SK-N-SH (cell line): Measurements from ENCODE around the gene CLCN6. TPM values are rescaled to one million over a fixed set of nuclear protein-coding genes. Genes with fewer than 3 reads are reported as not detected.

Experiments used
- CTCF ChIA-PET: fragments of 300-600, 350-600 bp; formaldehyde crosslinking; extraction: SDS; loops from one replicate; lab custom pipeline; 2021; lab: Yijun Ruan, JAX
- POLR2A ChIA-PET: fragments of 350-600 bp; sonication (Branson Sonifier 250); formaldehyde crosslinking; extraction: SDS; loops from one replicate; lab custom pipeline; 2020; ENCODE audit warnings: antibody characterized with exemption, inconsistent platforms; lab: Yijun Ruan, JAX
- DNase-seq: peaks from one replicate; pipeline ENCODE4 v3.0.0; 2012
- H2AFZ ChIP-seq: fragments of 200-600 bp; sonication (generic); 2 replicates; pipeline ENCODE4 v1.8.1; 2016; ENCODE audit warnings: antibody characterized with exemption, mild to moderate bottlenecking, low read depth
- H3F3A ChIP-seq: fragments of 200-600 bp; sonication (generic); replicated peaks from 2 replicates; pipeline ENCODE3; 2016; ENCODE audit warnings: antibody characterized with exemption, mild to moderate bottlenecking; ENCODE audit not compliant: insufficient read depth
- H3K27ac ChIP-seq, 2 experiments: fragments of 200-500 bp in 1 of 2; fragments of 200-600 bp in 1 of 2; sonication (Bioruptor generic) in 1 of 2; sonication (generic), shearing (Covaris generic) in 1 of 2; 2 replicates each; pipeline versions ENCODE4 v1.5.1 to v1.6.1; 2014 to 2016; ENCODE audit warnings: low read depth in 2 of 2, inconsistent platforms in 1 of 2, low read length in 1 of 2, mild to moderate bottlenecking in 1 of 2, mixed read lengths in 1 of 2
- H3K27me3 ChIP-seq: fragments of 200-600 bp; sonication (generic), shearing (Covaris generic); 2 replicates; pipeline ENCODE4 v1.6.1; 2016; ENCODE audit warnings: mixed run types; ENCODE audit not compliant: insufficient read depth
- H3K36me3 ChIP-seq, 2 experiments: fragments of 200-500 bp in 1 of 2; fragments of 200-600 bp in 1 of 2; sonication (Bioruptor generic) in 1 of 2; sonication (generic) in 1 of 2; replicated peaks in 1 of 2; 2 replicates each; pipeline versions ENCODE3 to v1.5.1; 2014 to 2016; ENCODE audit warnings: low read length in 1 of 2, mild to moderate bottlenecking in 1 of 2; ENCODE audit not compliant: insufficient read depth in 2 of 2, control insufficient read depth in 1 of 2
- H3K4me1 ChIP-seq, 2 experiments: fragments of 200-500 bp in 1 of 2; fragments of 200-600 bp in 1 of 2; sonication (Bioruptor generic) in 1 of 2; sonication (generic), shearing (Covaris generic) in 1 of 2; 2 replicates each; pipeline versions ENCODE4 v1.5.1 to v1.6.1; 2014 to 2016; ENCODE audit warnings: low read depth in 1 of 2, low read length in 1 of 2, mixed run types in 1 of 2; ENCODE audit not compliant: insufficient read depth in 2 of 2, control insufficient read depth in 1 of 2
- H3K4me2 ChIP-seq: fragments of 200-600 bp; sonication (generic), shearing (Covaris generic); 2 replicates; pipeline ENCODE4 v1.6.1; 2017; ENCODE audit warnings: mixed run types
- H3K4me3 ChIP-seq, 2 experiments: fragments of 200-500 bp in 1 of 2; fragments of 200-600 bp in 1 of 2; sonication (Bioruptor generic) in 1 of 2; sonication (generic), shearing (Covaris generic) in 1 of 2; 2 replicates each; pipeline versions ENCODE4 v1.5.1 to v1.8.1; 2014 to 2016; ENCODE audit warnings: low read depth in 2 of 2, inconsistent platforms in 1 of 2, low read length in 1 of 2, mild to moderate bottlenecking in 1 of 2, mixed read lengths in 1 of 2, moderate library complexity in 1 of 2
- H3K79me2 ChIP-seq: fragments of 200-600 bp; sonication (generic); 2 replicates; pipeline ENCODE4 v1.8.1; 2017; ENCODE audit warnings: mild to moderate bottlenecking; ENCODE audit not compliant: insufficient read depth
- H3K9ac ChIP-seq: fragments of 200-600 bp; sonication (generic); 2 replicates; pipeline ENCODE4 v1.6.1; 2017; ENCODE audit warnings: mixed run types
- H3K9me2 ChIP-seq: fragments of 200-600 bp; sonication (generic); 2 replicates; pipeline ENCODE4 v1.6.1; 2017; ENCODE audit warnings: mixed run types
- H3K9me3 ChIP-seq: fragments of 200-600 bp; sonication (generic); 2 replicates; pipeline ENCODE4 v1.6.1; 2017; ENCODE audit warnings: mixed run types, mild to moderate bottlenecking, moderate library complexity
- H4K20me1 ChIP-seq: fragments of 200-600 bp; sonication (generic); 2 replicates; pipeline ENCODE4 v1.6.1; 2017; ENCODE audit warnings: mild to moderate bottlenecking, mixed run types; ENCODE audit not compliant: insufficient read depth
- CHD2 ChIP-seq: fragments of 150-350 bp; IDR thresholded peaks from 2 replicates; pipeline ENCODE4 v1.6.1; 2018; ENCODE audit warnings: low read length; ENCODE audit not compliant: partially characterized antibody
- CTCF ChIP-seq: fragments of 200-600 bp; sonication (generic); IDR thresholded peaks from 2 replicates; pipeline ENCODE4 v1.6.1; 2017; ENCODE audit warnings: antibody characterized with exemption, mild to moderate bottlenecking, moderate library complexity
- EP300 ChIP-seq, 2 experiments: IDR thresholded peaks; 2 replicates each; pipeline versions ENCODE4 v1.4.0 to v1.6.1; 2012; ENCODE audit warnings: borderline replicate concordance in 1 of 2, low read depth in 1 of 2, low read length in 1 of 2
- EZH2phosphoT487 ChIP-seq: fragments of 200-600 bp; sonication (generic); IDR thresholded peaks from 2 replicates; pipeline ENCODE4 v1.6.1; 2017; ENCODE audit warnings: low read depth, mixed run types, mild to moderate bottlenecking, antibody characterized with exemption, moderate library complexity, borderline replicate concordance
- FOSL2 ChIP-seq: IDR thresholded peaks from 2 replicates; pipeline ENCODE4 v1.4.0; 2012; ENCODE audit warnings: low read depth, mild to moderate bottlenecking, moderate library complexity, borderline replicate concordance
- GABPA ChIP-seq: IDR thresholded peaks from 2 replicates; pipeline ENCODE4 v1.4.0; 2012; ENCODE audit warnings: low read depth, mild to moderate bottlenecking
- MEF2A ChIP-seq: IDR thresholded peaks from 2 replicates; pipeline ENCODE4 v1.4.0; 2012; ENCODE audit warnings: low read depth, borderline replicate concordance
- NFIC ChIP-seq: IDR thresholded peaks from 2 replicates; pipeline ENCODE4 v1.4.0; 2012; ENCODE audit warnings: borderline replicate concordance
- PBX3 ChIP-seq: IDR thresholded peaks from 2 replicates; pipeline ENCODE4; 2012
- POLR2AphosphoS5 ChIP-seq: IDR thresholded peaks from 2 replicates; pipeline ENCODE4 v1.6.1; 2012; ENCODE audit warnings: low read depth, low read length
- RAD21 ChIP-seq: IDR thresholded peaks from 2 replicates; pipeline ENCODE4 v1.6.1; 2012; ENCODE audit warnings: mild to moderate bottlenecking, low read length
- RCOR1 ChIP-seq: fragments of 150-350 bp; IDR thresholded peaks from 2 replicates; pipeline ENCODE4 v1.6.1; 2017; ENCODE audit warnings: antibody characterized with exemption, low read length
- RXRA ChIP-seq: IDR thresholded peaks from 2 replicates; pipeline ENCODE4 v1.4.0; 2012; ENCODE audit warnings: low read depth, mild to moderate bottlenecking, borderline replicate concordance
- SIN3A ChIP-seq: IDR thresholded peaks from 2 replicates; pipeline ENCODE4 v1.6.1; 2012; ENCODE audit warnings: low read depth, mild to moderate bottlenecking, low read length, moderate library complexity, borderline replicate concordance
- TAF1 ChIP-seq: IDR thresholded peaks from 2 replicates; pipeline ENCODE4 v1.6.1; 2012; ENCODE audit warnings: low read depth, mild to moderate bottlenecking, low read length, moderate library complexity, borderline replicate concordance
- USF1 ChIP-seq: IDR thresholded peaks from 2 replicates; pipeline ENCODE4 v1.4.0; 2012; ENCODE audit warnings: low read depth, borderline replicate concordance
- USF2 ChIP-seq: fragments of 150-350 bp; IDR thresholded peaks from 2 replicates; pipeline ENCODE4 v1.6.1; 2017; ENCODE audit warnings: antibody characterized with exemption, low read length, low read depth, borderline replicate concordance
- WGBS: methylation state at CpG from one replicate; pipeline ENCODE4 v1.1.6; 2017; ENCODE audit warnings: low lambda C conversion rate; 5-methylcytosine and 5-hydroxymethylcytosine counted together
- polyA plus RNA-seq, 3 experiments: library from polyadenylated mRNA; depleted of rRNA; stranded (reverse); fragments of >200 nt; gene quantifications; 2 replicates each; pipeline ENCODE4 v1.2.3, GENCODE V29; 2012

The CLCN6 gene
- polyA plus RNA-seq, 1 of the 3 experiments (the other 2 are of a cell fraction) = 7.4 TPM

- no peak overlapping the region for H3K9ac ChIP-seq
- no peak for TF ChIP-seq MEF2A
- no peak for TF ChIP-seq RAD21
- TF ChIP-seq CHD2 = no peak
- TF ChIP-seq TAF1 = no peak
- TF ChIP-seq CTCF = no peak
- TF ChIP-seq RCOR1 = no peak
- TF ChIP-seq SIN3A = no peak
- no peak for TF ChIP-seq EZH2phosphoT487
- no peak for TF ChIP-seq USF2
- TF ChIP-seq GABPA = no peak
- no peak for TF ChIP-seq NFIC
- TF ChIP-seq USF1 = no peak
- TF ChIP-seq POLR2AphosphoS5 = no peak
- no peak for TF ChIP-seq RXRA
- TF ChIP-seq PBX3 = no peak
- TF ChIP-seq EP300 (IDR thresholded peaks at IDR 0.05; ENCODE audit: borderline replicate concordance in 1 of 2, low read depth in 1 of 2, low read length in 1 of 2) = no peak
- TF ChIP-seq FOSL2 = no peak
- H3K9me2 ChIP-seq = no peaks in the 10 kb centered on the region
- 91% methylated on average over 6 of the region's 14 CpGs for WGBS
- no peak overlapping the region for H3K27ac ChIP-seq
- no peaks in the 10 kb centered on the region for H3K9me3 ChIP-seq
- DNase-seq = no peak
- H3K27me3 ChIP-seq = no peaks in the 10 kb centered on the region
- H3K4me2 ChIP-seq = no peak overlapping the region
- peaks cover 0 to 18% of the 10 kb centered on the region in 2 experiments; a peak in 1 of 4 replicates for H3K4me1 ChIP-seq
- no peak overlapping the region for H3K4me3 ChIP-seq
- peaks cover 4% of the 10 kb centered on the region for H3F3A ChIP-seq
- no peak overlapping the region for H2AFZ ChIP-seq
- H3K36me3 ChIP-seq = peaks cover 0 to 3% of the 10 kb centered on the region in 2 experiments
- H3K79me2 ChIP-seq = no peaks in the 10 kb centered on the region
- ChIA-PET POLR2A (interaction anchor here (2.1 kb wide), 1 partner anchor 14 kb away, joined by 8 read pairs; no protein-coding TSS in a partner anchor), CTCF (interaction anchor here (1.3 kb wide), 1 partner anchor 751 kb away, joined by 3 read pairs; no protein-coding TSS in a partner anchor)
- no peaks in the 10 kb centered on the region for H4K20me1 ChIP-seq
Measured at GRCh38 chr1:11788549-11789053, 17.4 kb upstream of the CLCN6 start.
